ENCODE data around the gene NAA38.
"Not testable (repeated sequence)": the region's sequence is repeated elsewhere in the genome, so short reads cannot be mapped to it uniquely, and the experiment has no call there.

The NAA38 gene

DNA sequence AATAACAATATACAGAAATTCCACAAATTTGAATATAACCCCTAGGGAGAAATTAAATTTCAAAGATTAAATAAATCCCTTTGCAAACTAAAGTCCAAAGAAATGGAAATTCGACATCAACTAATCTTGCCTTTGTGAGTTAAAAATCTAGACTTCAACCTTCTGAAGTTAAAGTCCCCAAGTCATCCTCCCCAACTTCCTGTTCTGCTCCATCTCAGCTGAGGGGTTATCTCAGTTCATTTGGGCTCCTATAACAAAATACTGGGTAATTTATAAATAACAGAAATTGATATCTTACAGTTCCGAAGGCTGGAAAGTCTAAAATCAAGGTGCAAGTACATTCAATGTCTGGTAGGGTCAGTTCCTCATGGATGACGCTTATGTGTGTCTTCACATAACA is 46.1 kb downstream of the NAA38 start:
- no peak overlapping the region for H3K4me3 ChIP-seq (ENCODE audit: low read depth, low read length)
- DNase-seq (ENCODE audit: low read depth), result no peak
- TF ChIP-seq, protein P1, sequence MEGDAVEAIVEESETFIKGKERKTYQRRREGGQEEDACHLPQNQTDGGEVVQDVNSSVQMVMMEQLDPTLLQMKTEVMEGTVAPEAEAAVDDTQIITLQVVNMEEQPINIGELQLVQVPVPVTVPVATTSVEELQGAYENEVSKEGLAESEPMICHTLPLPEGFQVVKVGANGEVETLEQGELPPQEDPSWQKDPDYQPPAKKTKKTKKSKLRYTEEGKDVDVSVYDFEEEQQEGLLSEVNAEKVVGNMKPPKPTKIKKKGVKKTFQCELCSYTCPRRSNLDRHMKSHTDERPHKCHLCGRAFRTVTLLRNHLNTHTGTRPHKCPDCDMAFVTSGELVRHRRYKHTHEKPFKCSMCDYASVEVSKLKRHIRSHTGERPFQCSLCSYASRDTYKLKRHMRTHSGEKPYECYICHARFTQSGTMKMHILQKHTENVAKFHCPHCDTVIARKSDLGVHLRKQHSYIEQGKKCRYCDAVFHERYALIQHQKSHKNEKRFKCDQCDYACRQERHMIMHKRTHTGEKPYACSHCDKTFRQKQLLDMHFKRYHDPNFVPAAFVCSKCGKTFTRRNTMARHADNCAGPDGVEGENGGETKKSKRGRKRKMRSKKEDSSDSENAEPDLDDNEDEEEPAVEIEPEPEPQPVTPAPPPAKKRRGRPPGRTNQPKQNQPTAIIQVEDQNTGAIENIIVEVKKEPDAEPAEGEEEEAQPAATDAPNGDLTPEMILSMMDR (IDR thresholded peaks at IDR 0.05; ENCODE audit: insufficient read depth, low read depth, low read length, missing control alignments), result no peak

DNA sequence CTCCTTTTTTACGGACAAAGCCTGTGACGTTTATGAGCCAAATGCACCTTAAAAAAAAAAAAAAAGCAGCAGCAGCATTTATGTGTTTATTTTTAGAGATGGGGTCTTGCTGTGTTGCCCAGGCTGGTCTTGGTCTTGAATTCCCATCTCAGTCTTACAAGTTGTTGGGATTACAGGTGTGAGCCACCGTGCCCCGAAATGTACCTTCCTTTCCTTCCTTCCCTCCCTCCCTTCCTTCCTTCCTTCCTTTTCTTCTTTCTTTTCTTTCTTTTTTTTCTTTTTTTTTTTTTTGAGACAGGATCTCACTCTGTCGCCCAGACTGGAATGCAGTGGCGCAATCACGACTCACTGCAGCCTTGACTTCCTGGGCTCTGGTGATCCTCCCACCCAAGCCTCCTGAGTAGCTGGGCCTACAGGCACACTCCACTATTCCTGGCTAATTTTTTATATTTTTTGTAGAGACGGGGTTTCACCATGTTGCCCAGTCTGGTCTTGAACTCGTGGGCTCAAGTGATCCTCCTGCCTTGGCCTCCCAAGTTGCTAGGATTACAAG is 47.5 kb downstream of the NAA38 start:
- H3K4me3 ChIP-seq (ENCODE audit: low read depth, low read length); DNase-seq (ENCODE audit: low read depth): not testable (repeated sequence)

DNA sequence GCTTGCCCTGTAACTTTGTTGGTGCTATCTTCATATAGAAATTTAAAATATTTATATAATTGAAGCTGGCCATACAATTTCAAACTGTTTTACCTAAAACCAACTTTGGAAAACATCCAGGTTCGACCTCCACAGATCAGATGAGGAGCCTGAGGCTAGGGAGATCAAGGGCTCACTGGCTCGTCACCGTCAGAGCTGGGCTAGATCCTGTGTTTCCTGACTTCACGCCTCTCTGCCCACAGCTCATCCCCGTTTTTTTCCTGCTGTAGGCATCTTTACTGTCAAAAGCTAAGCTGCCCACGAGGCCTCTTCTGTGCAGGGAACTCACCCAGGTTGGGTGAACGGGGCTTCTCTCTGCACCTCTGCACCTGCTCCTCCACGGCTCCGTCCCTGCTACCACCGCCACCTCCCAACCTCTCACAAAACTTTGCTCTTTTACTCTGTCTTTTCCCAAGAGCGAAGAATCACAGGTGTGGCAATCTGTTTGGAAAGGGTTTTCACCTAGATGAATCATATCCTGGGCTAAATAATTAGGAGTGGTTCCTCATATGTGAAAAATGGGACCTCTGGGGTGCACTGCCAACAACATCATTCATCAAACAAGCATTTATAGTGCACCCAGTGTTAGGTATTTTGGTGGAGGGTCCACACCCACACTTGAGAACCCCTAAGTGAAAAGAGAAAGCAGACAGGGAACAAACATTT is 48.1 kb downstream of the NAA38 start:
- no peak for DNase-seq (ENCODE audit: low read depth)
- TF ChIP-seq, protein P1 (IDR thresholded peaks at IDR 0.05; ENCODE audit: insufficient read depth, low read depth, low read length, missing control alignments), result no peak
- H3K4me3 ChIP-seq (ENCODE audit: low read depth, low read length), result no peak overlapping the region

DNA sequence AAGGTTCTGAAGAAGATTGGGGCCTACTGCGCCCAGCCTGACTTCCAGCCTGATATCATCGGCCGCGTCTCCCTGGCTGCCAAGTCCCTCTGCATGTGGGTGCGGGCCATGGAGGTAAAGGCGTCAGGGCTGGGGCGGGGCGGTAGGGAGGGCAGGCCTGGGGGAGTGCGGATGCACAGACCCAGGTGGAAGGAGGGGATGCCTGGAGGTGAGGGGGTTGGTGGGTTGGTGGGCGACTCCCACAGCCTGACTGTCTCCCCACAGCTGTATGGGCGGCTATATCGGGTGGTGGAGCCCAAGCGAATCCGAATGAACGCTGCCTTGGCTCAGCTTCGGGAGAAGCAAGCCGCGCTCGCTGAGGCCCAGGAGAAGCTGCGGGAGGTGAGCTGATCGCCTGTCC is 50.2 kb downstream of the NAA38 start:
- no peak for DNase-seq (ENCODE audit: low read depth)
- TF ChIP-seq, protein P1 (IDR thresholded peaks at IDR 0.05; ENCODE audit: insufficient read depth, low read depth, low read length, missing control alignments), result no peak
- no peak overlapping the region for H3K4me3 ChIP-seq (ENCODE audit: low read depth, low read length)
